Activated CD8-positive, alpha-beta memory T cell treated with anti-CD3 and anti-CD28 coated beads, Interleukin-2, amount 50 U/mL, for 1 hour (primary cell): ENCODE results near the gene SLC19A1.
"Not testable (repeated sequence)": the region's sequence is repeated elsewhere in the genome, so short reads cannot be mapped to it uniquely, and the experiment has no call there.

Experiments
- DNase-seq: peaks from one replicate; pipeline ENCODE4 v3.0.0-alpha.2; 2020; ENCODE audit errors: extremely low read depth

The SLC19A1 gene

DNA sequence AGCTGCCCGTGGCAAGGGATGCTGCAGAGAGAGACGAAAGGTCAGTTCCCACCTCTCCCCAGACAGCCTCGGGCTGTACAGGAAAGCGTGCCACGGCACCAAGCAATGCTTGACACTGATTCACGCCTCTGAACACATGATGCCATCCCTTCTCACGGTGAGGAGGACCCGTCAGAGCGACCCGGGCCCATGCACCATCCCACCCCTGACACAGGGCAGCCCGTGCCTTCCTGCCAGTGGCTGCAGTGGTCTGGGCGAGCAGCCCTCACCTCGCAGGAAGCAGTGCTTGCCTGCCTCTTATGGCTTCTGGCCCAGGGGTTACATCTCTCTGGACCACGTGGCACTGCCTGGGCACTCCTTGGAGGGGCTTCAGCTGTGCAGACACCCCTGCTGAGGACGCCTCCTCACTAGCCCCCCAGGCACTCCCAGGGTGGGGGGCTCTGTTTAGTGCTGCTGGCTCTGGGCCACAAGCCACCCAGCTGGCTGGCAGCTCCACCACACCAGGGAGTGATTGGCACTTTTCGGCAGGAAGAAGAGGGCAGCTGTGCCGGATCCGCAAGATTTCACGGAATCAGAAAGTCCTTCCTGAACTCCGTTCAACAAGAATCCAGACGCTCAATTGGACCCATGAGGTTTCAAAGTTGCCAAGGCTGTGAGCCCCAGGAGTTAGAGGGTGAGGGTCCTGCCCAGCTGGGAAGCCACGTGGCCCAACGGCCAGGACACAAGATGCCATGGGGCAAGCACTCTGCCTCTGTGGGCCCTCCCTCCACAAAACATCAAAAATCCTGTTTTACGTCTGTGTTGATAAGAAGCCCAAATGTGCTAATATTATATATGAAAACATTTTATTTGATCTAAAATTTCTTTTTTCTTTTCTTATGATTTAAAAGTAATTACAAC is 34.8 kb upstream of the SLC19A1 start:
- no peak for DNase-seq

DNA sequence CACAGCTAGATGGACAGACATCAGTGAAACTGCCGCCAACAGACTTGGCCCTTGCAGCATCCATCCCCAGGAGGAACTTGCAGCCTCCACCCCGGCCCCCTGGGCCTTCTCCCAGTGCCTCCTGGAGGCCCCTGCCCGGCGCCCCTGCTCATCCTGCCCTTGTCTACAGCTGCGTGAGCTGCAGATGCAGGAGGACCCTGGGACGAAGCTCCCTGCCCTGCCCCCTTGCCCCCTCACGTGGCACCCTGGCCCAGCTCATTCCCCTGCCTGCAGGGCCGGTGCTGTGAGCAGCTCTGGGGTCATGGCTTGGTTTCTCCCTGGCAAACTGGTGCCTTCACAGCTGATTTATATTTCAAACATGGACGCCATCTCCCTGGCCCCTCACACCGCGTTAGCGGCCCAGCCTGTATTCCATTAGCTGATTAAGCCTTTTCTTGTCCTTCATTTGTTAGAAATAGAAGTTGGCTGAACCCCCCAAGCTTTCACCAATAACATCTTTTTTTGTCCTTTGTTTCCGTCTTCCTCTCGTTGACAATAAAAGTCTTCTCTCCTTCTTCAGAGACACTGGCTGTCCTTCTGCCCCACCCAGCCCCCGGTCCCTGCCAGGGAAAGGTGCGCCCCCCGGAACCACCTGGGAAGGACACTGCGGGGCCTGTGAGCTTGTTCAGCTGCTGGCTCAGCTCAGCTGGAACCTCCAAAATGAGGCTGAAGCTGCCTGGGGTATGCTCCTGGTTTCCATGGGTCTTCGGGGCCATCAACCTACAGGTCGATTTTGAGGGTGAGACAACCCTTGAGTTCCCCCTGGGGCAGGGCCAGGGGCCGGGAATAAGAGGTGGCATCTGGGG is 34.0 kb upstream of the SLC19A1 start:
- DNase-seq, result no peak

DNA sequence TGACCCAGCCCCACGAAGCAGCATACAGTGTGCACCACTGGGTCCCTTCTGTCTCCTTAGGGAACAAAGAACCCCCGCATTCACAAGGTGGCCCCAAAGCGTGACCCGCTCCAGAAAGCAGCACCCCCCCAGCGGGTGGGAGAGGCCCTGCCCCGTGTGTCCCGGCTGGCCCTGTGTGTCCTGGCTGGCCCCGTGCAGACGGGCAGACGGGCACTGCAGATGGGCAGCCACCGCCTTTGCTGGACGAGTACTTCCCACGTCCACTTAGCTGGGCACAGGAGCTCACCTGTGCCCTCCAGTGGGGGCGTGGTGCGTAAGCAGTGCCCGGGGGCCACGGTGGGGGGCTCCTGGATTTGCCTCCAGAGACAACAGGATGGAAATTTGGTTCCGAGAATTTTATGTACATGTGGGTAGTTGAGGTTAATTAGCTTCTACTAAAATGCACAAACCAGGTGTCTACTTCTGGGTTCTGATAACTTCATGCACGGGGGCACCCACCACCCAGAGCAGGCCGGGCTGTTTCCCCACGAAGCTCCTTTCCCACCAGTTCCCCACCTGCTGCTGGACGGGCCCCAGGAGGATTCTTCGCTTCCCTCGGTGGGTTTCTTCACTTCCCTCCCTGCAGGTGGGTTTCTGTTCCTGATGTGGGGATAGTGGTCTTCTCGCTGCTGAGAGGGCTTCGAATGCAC is 33.2 kb upstream of the SLC19A1 start:
- DNase-seq, result no peak

DNA sequence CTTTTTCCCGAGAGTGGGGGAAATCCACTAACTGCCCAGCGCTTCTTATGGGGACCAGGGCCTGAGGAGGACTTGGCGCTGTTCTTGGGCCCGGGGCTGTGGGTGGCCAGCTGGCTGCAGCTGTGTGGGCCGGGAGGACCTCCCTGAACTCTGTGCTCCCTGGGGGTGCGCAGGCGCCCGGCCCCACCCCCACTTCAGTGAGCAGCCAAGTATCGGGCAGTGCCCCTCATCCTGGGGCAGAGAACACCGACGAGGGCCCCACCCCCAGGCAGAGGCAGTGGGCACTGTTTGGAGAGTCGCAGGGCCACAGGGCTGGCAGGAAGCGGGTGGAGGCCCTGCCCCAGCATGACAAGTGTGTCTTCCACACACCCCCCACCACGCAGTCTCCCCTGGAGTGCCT is 32.5 kb upstream of the SLC19A1 start:
- DNase-seq, result no peak

DNA sequence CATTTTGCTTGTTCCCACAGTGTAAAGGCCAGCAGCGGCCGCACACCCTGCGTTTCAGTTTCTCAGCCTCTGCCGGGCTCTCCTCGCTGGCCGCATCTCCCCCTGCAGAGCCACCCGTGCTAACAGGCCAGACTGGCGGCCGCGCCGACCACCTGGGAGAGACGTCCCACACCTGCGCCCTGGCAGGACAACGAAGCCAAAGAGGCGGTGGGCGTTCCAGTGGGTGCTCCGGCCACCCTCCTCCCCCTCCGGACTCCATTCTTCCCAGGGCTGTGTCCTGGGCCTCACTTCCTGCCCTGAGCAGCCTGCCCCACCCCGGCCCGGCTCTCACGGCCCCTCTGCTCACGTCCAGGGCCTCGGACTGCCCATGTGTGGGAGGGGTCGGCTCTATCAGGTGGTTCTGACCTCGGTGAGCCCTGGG is 31.9 kb upstream of the SLC19A1 start:
- DNase-seq, result no peak

DNA sequence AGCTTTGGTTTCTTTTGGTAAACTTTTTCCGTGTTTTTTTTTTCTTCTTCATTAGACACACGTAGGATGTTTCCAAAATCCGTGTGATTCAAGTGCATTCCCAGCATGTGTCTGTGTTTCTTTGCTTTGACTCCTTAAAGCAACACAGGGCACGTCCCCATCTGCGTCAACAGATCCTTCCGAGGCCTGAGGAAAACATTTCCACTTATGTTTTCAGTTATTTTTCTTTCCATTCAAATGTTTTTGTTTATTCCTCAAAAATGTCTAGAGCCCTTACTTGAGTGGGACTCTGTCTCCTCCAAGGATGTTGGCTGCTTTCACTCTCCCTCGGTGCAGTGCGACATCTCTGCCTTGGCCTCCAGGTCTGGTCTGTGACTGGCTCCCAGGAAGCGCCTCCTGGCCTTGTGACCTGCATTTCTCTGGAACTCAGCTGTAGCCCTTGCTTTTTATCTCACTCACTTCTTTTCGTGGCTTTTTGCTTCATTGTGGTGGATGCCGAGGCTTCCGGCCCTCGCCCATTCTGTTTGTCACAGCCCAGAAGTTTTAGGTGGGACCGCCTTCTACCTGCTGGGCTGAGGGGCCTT is 31.3 kb upstream of the SLC19A1 start:
- no peak for DNase-seq

DNA sequence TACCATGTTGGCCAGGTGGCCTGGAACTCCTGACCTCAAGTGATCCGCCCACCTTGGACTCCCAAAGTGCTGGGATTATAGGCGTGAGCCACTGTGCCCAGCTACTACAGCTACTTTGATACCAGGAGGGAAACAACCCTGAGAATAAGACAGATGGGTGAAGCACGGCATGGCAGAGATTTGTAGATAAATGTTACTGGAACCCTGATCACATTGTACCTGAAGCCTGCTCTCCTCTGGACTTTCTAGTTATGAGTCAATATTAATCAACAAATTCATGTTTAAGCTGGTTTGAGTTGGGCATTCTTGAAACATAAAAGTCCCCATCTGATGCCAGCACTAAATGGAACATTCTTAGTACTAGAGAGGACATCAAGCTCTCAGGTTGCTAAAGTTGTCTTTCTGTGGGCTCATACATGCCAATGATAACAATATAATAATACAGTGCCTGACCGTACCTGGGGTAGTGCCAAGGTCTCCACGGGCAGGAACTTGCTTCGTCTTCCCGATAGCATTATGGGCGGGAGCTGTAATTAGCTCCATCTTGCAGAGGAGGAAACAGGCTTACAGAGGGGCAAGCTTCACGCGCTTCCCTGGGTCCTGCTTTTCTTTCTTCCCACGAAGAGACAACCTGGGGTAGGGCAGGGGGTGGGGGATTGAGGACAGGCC is 30.7 kb upstream of the SLC19A1 start:
- DNase-seq, result no peak

DNA sequence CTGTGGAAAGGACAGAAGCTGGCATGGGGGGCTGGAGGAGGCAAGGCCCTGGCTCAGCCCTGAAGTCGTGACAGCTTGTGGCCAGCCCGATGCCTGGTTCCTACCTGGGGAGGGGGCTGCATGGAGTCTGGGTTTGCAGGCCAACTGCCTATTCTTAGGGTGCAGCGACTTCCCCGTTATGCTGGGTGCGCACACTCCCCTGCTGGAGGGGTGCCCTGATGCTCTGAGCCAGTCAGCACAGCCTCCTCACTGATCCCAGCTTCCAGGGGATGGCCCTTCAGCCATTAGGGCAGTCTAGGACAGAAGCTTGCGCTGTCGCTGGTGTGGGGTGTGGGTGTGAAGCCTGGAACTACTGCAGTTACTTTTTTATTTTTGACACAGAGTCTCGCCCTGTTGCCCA is 30.0 kb upstream of the SLC19A1 start:
- DNase-seq, result no peak

DNA sequence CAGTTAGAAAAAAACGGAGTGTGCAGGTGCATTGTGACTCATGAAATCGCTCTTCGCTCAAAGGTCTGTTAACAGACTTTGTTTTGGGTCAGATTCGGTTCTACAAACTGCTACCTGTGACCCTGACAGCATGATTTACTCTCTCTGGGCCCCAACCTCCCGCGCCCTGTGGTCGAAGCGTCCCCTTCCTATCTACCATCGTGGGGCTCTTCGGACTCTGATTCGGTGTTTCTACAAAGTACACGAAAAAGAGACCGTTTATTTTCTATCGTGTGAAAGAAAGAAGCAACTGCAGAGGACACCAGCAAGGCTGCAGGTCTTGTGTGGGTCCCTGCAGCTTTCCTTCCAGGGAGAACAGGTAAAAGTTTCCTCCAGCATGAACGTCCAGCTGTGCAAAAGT is 29.4 kb upstream of the SLC19A1 start:
- no peak for DNase-seq

DNA sequence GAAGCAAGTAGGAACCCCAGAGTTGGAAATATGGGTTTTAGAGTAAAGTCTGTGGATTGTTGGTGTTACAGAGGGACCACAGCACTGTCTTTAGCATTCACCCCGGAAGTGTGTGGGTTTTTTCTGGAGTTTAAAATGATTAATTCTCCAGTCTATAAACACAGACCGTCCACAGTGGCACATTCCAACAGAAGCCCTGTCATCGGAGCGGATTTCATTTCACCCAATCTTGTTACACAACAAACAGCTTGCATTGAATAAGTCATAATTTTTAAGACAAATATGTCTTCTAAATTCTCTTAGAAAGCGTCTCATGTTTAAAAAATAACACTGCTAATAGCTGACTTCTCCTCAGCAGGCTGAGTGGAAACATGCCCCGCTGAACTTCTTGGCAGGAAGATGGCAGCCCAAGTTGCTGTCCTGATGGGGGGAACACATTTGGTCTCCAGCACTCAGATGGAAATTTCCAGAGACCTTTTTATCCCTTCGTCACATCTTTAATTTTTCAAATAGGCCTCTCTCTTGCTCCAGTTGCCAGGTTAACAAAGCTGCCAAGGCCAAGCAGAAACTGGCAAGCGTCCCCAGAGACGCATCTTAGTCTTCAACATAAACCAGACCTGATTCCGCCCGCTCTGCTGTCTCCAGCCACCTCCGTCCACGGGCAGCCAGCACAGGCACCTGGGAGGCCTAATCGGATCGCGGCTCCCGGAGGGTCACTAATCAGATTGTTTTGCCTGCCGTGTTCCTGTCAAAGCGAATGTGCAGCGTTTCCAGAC is 28.8 kb upstream of the SLC19A1 start:
- DNase-seq, result no peak

DNA sequence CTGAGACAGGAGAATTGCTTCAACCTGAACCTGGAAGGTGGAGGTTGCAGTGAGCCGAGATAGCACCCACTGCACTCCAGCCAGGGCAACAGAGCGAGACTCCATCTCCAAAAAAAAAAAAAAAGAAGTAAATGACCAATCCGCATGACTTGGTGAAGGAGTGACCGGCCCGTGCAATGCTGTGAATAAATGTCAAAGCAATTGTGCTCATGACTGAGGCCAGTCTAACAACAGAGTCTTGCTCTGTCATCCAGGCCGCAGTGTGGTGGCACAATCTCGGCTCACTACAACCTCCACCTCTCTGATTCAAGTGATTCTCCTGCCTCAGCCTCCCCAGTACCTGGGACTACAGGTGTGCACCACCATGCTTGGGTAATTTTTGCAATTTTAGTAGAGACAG is 27.8 kb upstream of the SLC19A1 start:
- DNase-seq, result no peak

DNA sequence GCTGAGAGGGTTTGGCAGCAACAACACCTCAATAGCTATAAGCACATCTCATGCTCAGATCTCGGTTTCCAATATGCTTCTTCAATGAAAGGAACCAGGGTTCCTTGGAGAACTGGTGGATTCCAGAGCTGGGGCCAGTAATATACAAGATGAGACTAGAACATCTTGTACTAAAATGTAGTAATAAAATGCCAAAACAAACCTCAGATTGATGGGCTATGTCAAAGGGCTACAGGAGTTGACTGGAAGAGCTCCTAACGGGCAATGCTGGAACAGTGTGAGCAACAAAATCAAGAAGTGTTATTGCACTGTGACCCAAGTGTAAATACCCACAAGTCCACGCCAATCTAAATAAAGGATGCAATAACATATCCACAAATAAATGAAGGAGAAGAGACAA is 26.1 kb upstream of the SLC19A1 start:
- DNase-seq, result no peak

DNA sequence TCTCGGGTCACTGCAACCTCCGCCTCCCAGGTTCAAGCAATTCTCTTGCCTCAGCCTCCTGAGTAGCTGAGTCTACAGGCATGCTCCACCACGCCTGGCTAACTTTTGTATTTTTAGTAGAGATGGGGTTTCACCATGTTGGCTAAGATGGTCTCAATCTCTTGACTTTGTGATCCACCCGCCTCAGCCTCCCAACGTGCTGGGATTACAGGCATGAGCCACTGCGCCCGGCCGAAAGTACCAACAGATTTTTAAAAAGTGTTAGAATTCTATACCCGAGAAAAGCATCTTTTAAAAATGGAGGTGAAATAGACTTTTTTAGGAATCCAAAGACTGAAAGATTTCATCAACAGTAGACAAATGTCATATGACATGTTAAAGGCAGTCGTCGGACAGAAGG is 21.9 kb upstream of the SLC19A1 start:
- DNase-seq, result not testable (repeated sequence)

DNA sequence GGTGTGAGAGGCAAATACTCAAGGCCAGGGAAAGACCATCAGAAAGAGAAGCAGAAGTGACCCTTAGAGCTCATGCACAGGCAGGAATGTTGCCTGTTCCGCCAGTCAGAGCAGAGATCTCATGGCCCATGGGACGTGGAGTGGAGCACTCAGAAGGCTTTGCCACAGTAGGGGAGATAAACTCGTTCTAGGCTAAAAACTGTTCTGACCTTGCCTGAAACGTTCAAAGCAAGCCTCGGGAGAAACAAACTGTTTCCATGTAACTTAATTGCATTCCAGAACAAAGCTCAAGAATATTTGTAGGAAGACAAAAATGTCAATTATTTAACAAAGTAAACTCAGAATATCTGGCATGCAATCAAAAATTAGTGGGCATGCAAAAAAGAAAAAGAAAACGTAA is 20.7 kb upstream of the SLC19A1 start:
- DNase-seq, result no peak

DNA sequence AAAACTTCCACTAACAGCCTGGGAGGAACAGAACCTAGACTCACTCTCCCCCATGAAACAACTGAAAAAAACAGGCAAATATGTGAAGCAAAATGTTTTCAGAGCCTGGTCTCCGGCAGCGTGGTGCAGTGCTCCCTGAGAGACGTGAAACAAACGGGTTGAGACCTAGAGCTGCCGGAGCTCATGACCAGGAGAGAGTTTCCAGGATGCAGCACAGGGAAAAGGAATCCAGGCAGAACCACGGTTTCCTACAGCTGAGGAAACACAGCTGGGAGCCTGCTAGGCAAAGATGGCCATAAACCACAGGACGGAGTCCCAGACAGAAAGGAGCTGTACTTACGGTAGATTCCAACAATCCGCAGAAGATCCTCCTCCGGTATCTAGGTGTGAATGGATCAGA is 20.2 kb upstream of the SLC19A1 start:
- no peak for DNase-seq

DNA sequence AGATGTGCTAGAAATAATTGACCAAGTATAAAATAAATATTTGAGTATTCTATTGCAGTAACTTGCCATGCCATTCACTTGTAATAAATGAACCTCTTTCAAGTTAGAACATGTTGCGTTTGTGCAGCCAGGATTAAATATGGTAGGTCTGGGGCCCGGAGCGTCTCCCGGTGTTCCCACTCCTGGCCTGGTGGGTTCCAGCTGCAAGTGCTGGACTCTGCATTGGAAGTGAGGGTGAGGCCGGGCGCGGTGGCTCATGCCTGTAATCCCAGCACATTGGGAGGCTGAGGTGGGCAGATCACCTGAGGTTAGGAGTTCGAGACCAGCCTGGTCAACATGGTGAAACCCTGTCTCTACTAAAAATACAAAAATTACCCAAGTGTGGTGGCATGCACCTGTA is 19.0 kb upstream of the SLC19A1 start:
- not testable (repeated sequence) for DNase-seq

DNA sequence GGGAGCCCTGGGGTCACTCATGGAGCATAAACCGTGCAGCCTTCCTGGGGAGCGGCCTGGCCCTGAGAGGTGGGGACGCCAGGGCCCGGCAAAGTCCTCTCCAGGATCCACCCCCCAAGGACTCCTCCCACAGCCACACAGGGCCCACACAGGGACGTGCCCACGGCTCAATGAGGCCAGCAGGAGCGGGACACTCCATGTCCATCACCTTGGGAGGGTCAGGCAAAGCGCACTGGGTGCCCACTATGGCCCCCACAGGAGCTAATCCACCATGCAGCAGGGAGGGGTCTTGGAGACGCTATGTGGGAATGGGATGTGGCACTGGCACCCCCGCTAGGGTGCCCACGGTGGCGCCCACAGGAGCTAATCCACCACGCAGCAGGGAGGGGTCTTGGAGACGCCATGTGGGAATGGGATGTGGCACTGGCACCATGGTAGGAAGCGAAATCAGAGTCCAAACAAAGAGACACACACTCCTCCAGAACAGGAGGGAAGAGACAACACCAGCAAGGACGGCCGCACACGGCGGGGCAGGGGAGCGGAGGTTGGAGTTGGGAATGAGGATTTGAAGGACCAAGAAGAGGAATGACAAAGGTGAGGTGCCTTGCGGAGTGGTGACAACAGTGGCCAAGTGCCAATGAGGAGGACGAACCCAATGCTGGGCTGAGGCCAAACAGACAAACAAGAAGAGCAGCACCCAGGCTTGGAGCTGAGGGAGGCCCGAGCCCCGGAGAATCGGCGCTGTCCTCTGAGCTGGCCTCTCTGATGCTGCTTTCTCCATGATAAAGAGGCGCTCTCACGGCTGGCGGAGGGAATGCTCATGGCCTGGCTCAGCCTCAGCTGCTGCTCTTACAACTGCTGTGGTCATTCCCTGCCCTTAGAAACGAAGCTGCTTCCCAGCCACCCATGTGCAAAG is 18.1 kb upstream of the SLC19A1 start:
- no peak for DNase-seq

DNA sequence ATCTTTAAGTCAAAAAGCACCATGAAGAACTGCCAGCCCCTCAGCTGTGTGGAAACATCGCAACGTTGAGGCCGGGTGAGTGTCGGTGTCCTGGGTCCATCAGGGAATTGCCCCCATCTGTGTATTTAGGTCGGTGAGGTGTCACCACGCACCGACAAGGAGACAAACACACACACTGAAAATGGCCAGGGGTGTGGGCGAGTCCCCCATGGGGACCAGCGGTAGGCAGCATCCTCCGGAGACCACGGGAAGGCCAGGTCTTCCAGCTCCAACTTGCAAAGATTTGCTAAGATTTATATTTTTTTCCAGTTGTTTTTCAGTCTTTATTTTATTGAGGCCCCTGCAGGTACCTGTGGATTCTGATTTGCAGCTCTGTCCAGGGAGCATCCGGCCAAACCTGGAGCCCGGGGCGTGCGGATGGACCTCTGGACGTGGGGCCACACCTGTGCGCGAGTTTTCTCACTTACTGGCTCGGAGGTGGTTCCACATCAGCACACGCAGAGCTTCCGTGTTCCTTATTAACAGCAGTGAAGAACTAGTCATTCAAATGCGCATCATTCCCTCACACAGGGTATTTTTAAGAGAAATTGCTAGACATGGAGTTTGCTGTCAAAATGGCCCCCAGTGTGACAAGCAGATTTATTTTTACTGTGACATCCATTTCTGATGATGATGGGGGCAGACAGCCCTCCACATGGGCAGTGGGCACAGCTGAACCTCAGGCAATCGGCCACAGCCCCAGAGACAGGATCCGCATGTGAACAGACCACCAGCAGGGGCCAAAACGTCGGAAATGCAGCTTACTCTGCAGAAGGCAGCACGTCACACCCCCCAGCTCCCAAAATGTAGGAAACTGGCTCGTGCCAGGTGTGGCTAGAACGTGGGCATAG is 17.2 kb upstream of the SLC19A1 start:
- DNase-seq, result no peak
